H1 (cell line): ENCODE data around the gene SBF2. TPM values are rescaled to one million over a fixed set of nuclear protein-coding genes. Genes with fewer than 3 reads are reported as not detected.

Experiments
- KDM4A ChIP-seq: IDR thresholded peaks from one replicate; pipeline ENCODE4 v1.7.1; 2012; ENCODE audit warnings: low read depth, mild to moderate bottlenecking, moderate library complexity, low read length, inconsistent platforms; ENCODE audit not compliant: severe bottlenecking
- SIN3A ChIP-seq, 2 experiments: IDR thresholded peaks in 1 of 2; conservative IDR thresholded peaks in 1 of 2; 2 replicates each; pipeline ENCODE4 v1.6.1; 2011 to 2012; ENCODE audit warnings: low read length in 2 of 2, improper control_type of control experiment in 1 of 2, low read depth in 1 of 2, mild to moderate bottlenecking in 1 of 2
- TAF7 ChIP-seq: optimal IDR thresholded peaks from 2 replicates; pipeline ENCODE3; 2011; ENCODE audit warnings: low read depth, mild to moderate bottlenecking, inconsistent platforms, low read length, moderate library complexity, borderline replicate concordance
- USF2 ChIP-seq: IDR thresholded peaks from 2 replicates; pipeline ENCODE4 v1.6.1; 2011; ENCODE audit warnings: low read length, improper control_type of control experiment
- polyA plus RNA-seq, 7 experiments: library from polyadenylated mRNA; depleted of rRNA in 3 of 7; stranded (reverse) in 5 of 7; unstranded in 2 of 7; fragments of >200 nt in 5 of 7; fragments of 200-250 nt in 2 of 7; gene quantifications; 1 replicate in 5 of 7; 2 replicates in 1 of 7; 4 replicates in 1 of 7; pipeline versions ENCODE4 v1.2.1 to v1.2.3, GENCODE V29; 2011 to 2013; ENCODE audit warnings: missing spikeins in 2 of 7, mixed read lengths in 2 of 7
- total RNA-seq: library from RNA; stranded (reverse); fragmentation: NEBNext Ultra II Directional; extraction: Animal tissue kit (Norgen Biotek cat#: 25700); gene quantifications from 2 replicates; pipeline ENCODE4 v1.2.1, GENCODE V29; 2021

SBF2 gene
- total and polyA plus RNA-seq, 2 of the 8 experiments (the other 6 are each of a cell fraction or from before 2014, with no cell fraction given), result 36.7 to 50.5 TPM

GRCh38 chr11:10305964-10306918 lies 12.2 kb upstream of the SBF2 start (continued):
- TF ChIP-seq TAF7, result peak; percentile 36
- TF ChIP-seq KDM4A, result peak; percentile 2
- no peak; the same call in 1 of the 2 replicates for TF ChIP-seq USF2
- 0 out of 4 replicates have a peak, but pooled peaks of 1 of the 2 experiments have one; percentile 67 for TF ChIP-seq SIN3A (conservative IDR thresholded peaks at IDR 0.05 in 1 of 2, IDR thresholded peaks at IDR 0.05 in 1 of 2; ENCODE audit: low read depth in 1 of 2, low read length in 2 of 2)
